ENCODE data around the gene RAB40C. TPM values are rescaled to one million over a fixed set of nuclear protein-coding genes. Genes with fewer than 3 reads are reported as not detected.

Gene RAB40C
- total and polyA plus RNA-seq, 9 of the 15 experiments (the other 6 are each of a cell fraction or from before 2014, with no cell fraction given) = 0.17 to 23.4 (median 8.7) TPM

- TF ChIP-seq MAX (CRISPR knock-in tag; IDR thresholded peaks at IDR 0.05) (no peak), HMG20A (CRISPR knock-in tag; conservative IDR thresholded peaks at IDR 0.05) (no peak), LCOR (CRISPR knock-in tag; IDR thresholded peaks at IDR 0.05) (no peak)
Measured at GRCh38 chr16:559021-559380, 30.9 kb upstream of the RAB40C start (continued).

GRCh38 chr16:559411-560203, 30.3 kb upstream of the RAB40C start:
- Histone ChIP-seq H4K20me1 (replicated peaks; ENCODE audit: control insufficient read depth, insufficient read depth, low read length) (no peaks in the 10 kb centered on the region), H3K4me2 (ENCODE audit: insufficient read depth, low read length) (no peak overlapping the region), H3K27ac (ENCODE audit: extremely low read depth, low read depth, low read length) (no peak overlapping the region), H2AFZ (ENCODE audit: low read depth, low read length) (no peak overlapping the region), H3K4me3 (no peak overlapping the region), H3K9me1 (ENCODE audit: control insufficient read depth, insufficient read depth, low read length) (no peaks in the 10 kb centered on the region), H3K27me3 (ENCODE audit: control insufficient read depth in 2 of 2, insufficient read depth in 2 of 2, low read length in 2 of 2) (peaks cover 3 to 17% of the 10 kb centered on the region in 2 experiments; a peak in 4 of 5 replicates), H3K9ac (ENCODE audit: insufficient read depth in 1 of 2, low read depth in 2 of 2, low read length in 2 of 2) (no peak overlapping the region), H3K4me1 (replicated peaks in 1 of 2; ENCODE audit: control insufficient read depth in 2 of 2, insufficient read depth in 2 of 2, low read length in 2 of 2) (peaks cover 0 to 95% of the 10 kb centered on the region in 2 experiments; a peak in 2 of 5 replicates), H3K9me3 (replicated peaks; ENCODE audit: control insufficient read depth, insufficient read depth, low read depth, low read length) (no peaks in the 10 kb centered on the region), H3K36me3 (ENCODE audit: control insufficient read depth, insufficient read depth, low read length) (no peaks in the 10 kb centered on the region), H3K79me2 (ENCODE audit: control insufficient read depth, insufficient read depth, low read length) (no peaks in the 10 kb centered on the region)
- no TSS peak for BruUV-seq (replicated peaks)
- in situ Hi-C loops (cut with MboI) = no loop called here
- DNase-seq (ENCODE audit: extremely low read depth in 1 of 4, low spot score in 3 of 4) = no peak
- POLR2A ChIA-PET = interaction anchor here (0.6 to 1.0 kb wide), 2 partner anchors 8 to 32 kb away, joined by 3 read pairs; partner anchors contain the start of gene CAPN15
- no peak for TF ChIP-seq ZNF347 (CRISPR knock-in tag; IDR thresholded peaks at IDR 0.05; ENCODE audit: low read depth)
- peak; percentile 48; the same call in 1 of the 2 replicates for TF ChIP-seq ZBTB7A (IDR thresholded peaks at IDR 0.05; ENCODE audit: borderline replicate concordance, control insufficient read depth, low read depth, low read length)
- TF ChIP-seq ZNF586 (CRISPR knock-in tag; conservative IDR thresholded peaks at IDR 0.05) = no peak
- no peak for TF ChIP-seq NR2C2 (CRISPR knock-in tag; IDR thresholded peaks at IDR 0.05)
- TF ChIP-seq NR2C2 (tag; IDR thresholded peaks at IDR 0.05) = no peak
- TF ChIP-seq HDAC2 (IDR thresholded peaks at IDR 0.05) = no peak
- TF ChIP-seq SAFB (IDR thresholded peaks at IDR 0.05; ENCODE audit: borderline replicate concordance, low read depth, low read length) = no peak
- WGBS (ENCODE audit: insufficient coverage, low coverage, missing lambda C conversion rate) = 38% methylated on average over 19 of the region's 62 CpGs
- intact Hi-C loops (cut with micrococcal nuclease) = no loop called here
- FAIRE-seq = no peak
- CTCF ChIA-PET (ENCODE audit: low intra/inter-chr PET ratio) = no interaction called here
- ATAC-seq = peak; percentile 7; the same call in 1 of the 3 replicates
